ENCODE results near the gene PERM1.

PERM1 gene

GRCh38 chr1:1004780-1005697 lies 23.1 kb upstream of the PERM1 start:
- Histone ChIP-seq H3K9ac (ENCODE audit: low read length) (no peak overlapping the region), H3K4me1 (ENCODE audit: insufficient read depth, low read length, severe bottlenecking) (no peaks in the 10 kb centered on the region), H3K36me3 (ENCODE audit: insufficient read depth, low read length) (no peaks in the 10 kb centered on the region), H3K9me2 (ENCODE audit: low read depth, low read length) (no peaks in the 10 kb centered on the region), H3K9me3 (ENCODE audit: low read length) (no peaks in the 10 kb centered on the region), H4K20me1 (ENCODE audit: insufficient read depth, low read length) (no peaks in the 10 kb centered on the region), H2AFZ (ENCODE audit: low read length) (no peak overlapping the region), H3K27me3 (ENCODE audit: insufficient read depth, low read length) (peaks cover 16% of the 10 kb centered on the region; the same call in 1 of the 2 replicates), H3F3A (ENCODE audit: insufficient read depth, low read length) (no peaks in the 10 kb centered on the region), H3K4me3 (ENCODE audit: low read depth, low read length, poor library complexity, severe bottlenecking) (no peak overlapping the region), H3K79me2 (ENCODE audit: insufficient read depth, low read length) (no peaks in the 10 kb centered on the region), H3K4me2 (ENCODE audit: low read length) (no peak overlapping the region), H3K27ac (ENCODE audit: low read depth, low read length, poor library complexity, severe bottlenecking) (no peak overlapping the region)
- no peak for TF ChIP-seq CTCF (IDR thresholded peaks at IDR 0.05; ENCODE audit: low read length)
- TF ChIP-seq EZH2 (IDR thresholded peaks at IDR 0.05; ENCODE audit: borderline replicate concordance, low read length): no peak

DNA sequence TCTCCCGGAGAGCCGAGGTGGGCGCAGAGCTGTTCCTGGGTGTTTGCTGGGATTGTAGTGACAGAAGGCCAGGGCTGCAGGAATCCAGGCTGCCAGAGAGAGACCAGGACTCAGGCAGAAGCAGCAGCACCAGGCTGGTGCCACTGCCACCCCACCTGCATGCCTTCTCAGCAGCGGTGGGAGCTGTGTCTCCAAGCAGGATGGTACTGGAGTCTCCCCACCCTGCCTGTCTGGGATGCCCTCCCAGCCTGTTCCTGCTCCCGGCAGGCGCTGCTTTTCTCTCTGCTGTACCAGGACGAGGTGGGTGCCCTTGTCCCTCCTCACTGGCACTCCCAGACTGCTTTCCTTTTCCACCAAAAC lies 22.5 kb upstream of the PERM1 start:
- no peaks in the 10 kb centered on the region for H4K20me1 ChIP-seq (ENCODE audit: insufficient read depth, low read length)
- no peaks in the 10 kb centered on the region for H3K9me3 ChIP-seq (ENCODE audit: low read length)
- H3F3A ChIP-seq (ENCODE audit: insufficient read depth, low read length): no peaks in the 10 kb centered on the region
- TF ChIP-seq EZH2 (IDR thresholded peaks at IDR 0.05; ENCODE audit: borderline replicate concordance, low read length) (no peak), CTCF (IDR thresholded peaks at IDR 0.05; ENCODE audit: low read length) (no peak)
- no peak overlapping the region for H2AFZ ChIP-seq (ENCODE audit: low read length)
- H3K9me2 ChIP-seq (ENCODE audit: low read depth, low read length): no peaks in the 10 kb centered on the region
- H3K9ac ChIP-seq (ENCODE audit: low read length): no peak overlapping the region
- no peaks in the 10 kb centered on the region for H3K79me2 ChIP-seq (ENCODE audit: insufficient read depth, low read length)
- H3K4me1 ChIP-seq (ENCODE audit: insufficient read depth, low read length, severe bottlenecking): no peaks in the 10 kb centered on the region
- H3K4me3 ChIP-seq (ENCODE audit: low read depth, low read length, poor library complexity, severe bottlenecking): no peak overlapping the region
- H3K4me2 ChIP-seq (ENCODE audit: low read length): no peak overlapping the region
- H3K27me3 ChIP-seq (ENCODE audit: insufficient read depth, low read length): peaks cover 16% of the 10 kb centered on the region; the same call in 1 of the 2 replicates
- no peak overlapping the region for H3K27ac ChIP-seq (ENCODE audit: low read depth, low read length, poor library complexity, severe bottlenecking)
- no peaks in the 10 kb centered on the region for H3K36me3 ChIP-seq (ENCODE audit: insufficient read depth, low read length)

- no peak overlapping the region for H3K27ac ChIP-seq (ENCODE audit: low read depth, low read length, poor library complexity, severe bottlenecking)
- no peaks in the 10 kb centered on the region for H3K4me1 ChIP-seq (ENCODE audit: insufficient read depth, low read length, severe bottlenecking)
- H3K9me3 ChIP-seq (ENCODE audit: low read length): no peaks in the 10 kb centered on the region
- no peak overlapping the region for H2AFZ ChIP-seq (ENCODE audit: low read length)
- H3K27me3 ChIP-seq (ENCODE audit: insufficient read depth, low read length): peaks cover 16% of the 10 kb centered on the region; the same call in 1 of the 2 replicates
- no peaks in the 10 kb centered on the region for H3K9me2 ChIP-seq (ENCODE audit: low read depth, low read length)
- no peaks in the 10 kb centered on the region for H3F3A ChIP-seq (ENCODE audit: insufficient read depth, low read length)
- no peaks in the 10 kb centered on the region for H3K36me3 ChIP-seq (ENCODE audit: insufficient read depth, low read length)
- no peak overlapping the region for H3K4me2 ChIP-seq (ENCODE audit: low read length)
- no peak for TF ChIP-seq EZH2 (IDR thresholded peaks at IDR 0.05; ENCODE audit: borderline replicate concordance, low read length)
- no peak for TF ChIP-seq CTCF (IDR thresholded peaks at IDR 0.05; ENCODE audit: low read length)
- no peaks in the 10 kb centered on the region for H4K20me1 ChIP-seq (ENCODE audit: insufficient read depth, low read length)
- no peak overlapping the region for H3K9ac ChIP-seq (ENCODE audit: low read length)
- H3K79me2 ChIP-seq (ENCODE audit: insufficient read depth, low read length): no peaks in the 10 kb centered on the region
- H3K4me3 ChIP-seq (ENCODE audit: low read depth, low read length, poor library complexity, severe bottlenecking): no peak overlapping the region
Observed at GRCh38 chr1:1003618-1004419, 21.9 kb upstream of the PERM1 start.

Measured in OCI-LY1 (cell line).